HCT116 (cell line): ENCODE measurements around the gene EMC1. TPM values are rescaled to one million over a fixed set of nuclear protein-coding genes. Genes with fewer than 3 reads are reported as not detected.

Source experiments
- ATAC-seq: fragments of 200-7000 bp; cut with Tn5 transposase; 2 replicates; pipeline ENCODE4 v1.9.1; 2020; ENCODE audit warnings: mild to moderate bottlenecking, moderate library complexity
- BruUV-seq: library from RNA; stranded (reverse); fragments of 400-500 nt; replicated peaks from 2 replicates; lab custom pipeline; 2021; lab: Mats Ljungman, UMichigan
- CTCF ChIA-PET: fragments of 300-600 bp; sonication (Branson Sonifier 250); formaldehyde crosslinking; loops from one replicate; lab custom pipeline; 2021; ENCODE audit warnings: antibody characterized with exemption; lab: Charles Lee
- POLR2A ChIA-PET: fragments of 300-600, 350-600 bp; sonication (Branson Sonifier 250); formaldehyde crosslinking; loops from one replicate; lab custom pipeline; 2021; ENCODE audit warnings: antibody characterized with exemption; lab: Charles Lee
- RAD21 ChIA-PET, 2 experiments: fragments of 300-600 bp; sonication (Branson Sonifier 250); formaldehyde crosslinking; loops; one replicate each; lab custom pipeline; 2023; ENCODE audit warnings: low total read pairs in 2 of 2; ENCODE audit not compliant: uncharacterized antibody in 2 of 2, unreplicated experiment in 2 of 2, low non-redundant PET in 1 of 2; lab: Charles Lee
- DNase-seq: peaks from one replicate; pipeline ENCODE4 v3.0.0-alpha.2; 2010; ENCODE audit warnings: low read depth, low spot score
- H2AFZ ChIP-seq: fragments of 200-600 bp; shearing (Covaris generic), sonication (generic); 2 replicates; pipeline ENCODE4 v1.6.1; 2017; ENCODE audit warnings: low read depth, mixed run types, mixed read lengths, antibody characterized with exemption, low read length; ENCODE audit not compliant: poor library complexity, severe bottlenecking
- H3K27ac ChIP-seq: 2 replicates; pipeline ENCODE4 v1.5.1; 2012; ENCODE audit warnings: low read depth, low read length
- H3K27me3 ChIP-seq: fragments of 200-600 bp; sonication (generic); 2 replicates; pipeline ENCODE4 v1.6.1; 2016; ENCODE audit warnings: mixed run types, low read length, mixed read lengths; ENCODE audit not compliant: insufficient read depth
- H3K36me3 ChIP-seq, 2 experiments: fragments of 200-500 bp in 1 of 2; fragments of 200-600 bp in 1 of 2; sonication (Bioruptor generic) in 1 of 2; sonication (generic) in 1 of 2; 2 replicates each; pipeline versions ENCODE4 v1.5.1 to v1.6.1; 2014 to 2016; ENCODE audit warnings: low read length in 2 of 2, inconsistent platforms in 1 of 2, mixed read lengths in 1 of 2, mixed run types in 1 of 2; ENCODE audit not compliant: insufficient read depth in 2 of 2, control insufficient read depth in 1 of 2
- H3K4me1 ChIP-seq, 2 experiments: fragments of 200-600 bp in 1 of 2; sonication (generic) in 1 of 2; 2 replicates each; pipeline versions ENCODE4 v1.5.1 to v1.6.1; 2012 to 2017; ENCODE audit warnings: low read length in 2 of 2, inconsistent platforms in 1 of 2, mild to moderate bottlenecking in 1 of 2, mixed read lengths in 1 of 2, mixed run types in 1 of 2, moderate library complexity in 1 of 2; ENCODE audit not compliant: insufficient read depth in 2 of 2, control insufficient read depth in 1 of 2
- H3K4me2 ChIP-seq: fragments of 200-600 bp; sonication (generic); 2 replicates; pipeline ENCODE4 v1.6.1; 2017; ENCODE audit warnings: mixed run types, low read length, mixed read lengths
- H3K4me3 ChIP-seq, 2 experiments: fragments of 200-600 bp in 1 of 2; sonication (generic) in 1 of 2; replicated peaks in 1 of 2; 2 replicates each; pipeline ENCODE4 v1.5.1; 2011 to 2016; ENCODE audit warnings: low read length in 2 of 2, control low read depth in 1 of 2, low read depth in 1 of 2, mild to moderate bottlenecking in 1 of 2, mixed read lengths in 1 of 2, mixed run types in 1 of 2
- H3K79me2 ChIP-seq: fragments of 200-600 bp; sonication (generic); 2 replicates; pipeline ENCODE4 v1.6.1; 2017; ENCODE audit warnings: mild to moderate bottlenecking, mixed run types, low read length, moderate library complexity, mixed read lengths; ENCODE audit not compliant: insufficient read depth
- H3K9ac ChIP-seq: fragments of 200-600 bp; sonication (generic); 2 replicates; pipeline ENCODE4 v1.6.1; 2016; ENCODE audit warnings: low read length, mixed read lengths
- H3K9me2 ChIP-seq: fragments of 200-600 bp; sonication (generic), shearing (Covaris generic); 2 replicates; pipeline ENCODE4 v1.6.1; 2017; ENCODE audit warnings: mixed run types, mild to moderate bottlenecking, moderate library complexity; ENCODE audit not compliant: insufficient read depth
- H3K9me3 ChIP-seq, 2 experiments: fragments of 200-500 bp in 1 of 2; fragments of 200-600 bp in 1 of 2; sonication (Bioruptor generic) in 1 of 2; sonication (generic) in 1 of 2; 2 replicates each; pipeline ENCODE4 v1.6.1; 2014 to 2017; ENCODE audit warnings: low read length in 2 of 2, mixed read lengths in 2 of 2, inconsistent platforms in 1 of 2, low read depth in 1 of 2, mild to moderate bottlenecking in 1 of 2, mixed run types in 1 of 2, moderate library complexity in 1 of 2; ENCODE audit not compliant: control insufficient read depth in 1 of 2, insufficient read depth in 1 of 2
- H4K20me1 ChIP-seq: fragments of 200-600 bp; sonication (generic), shearing (Covaris generic); 2 replicates; pipeline ENCODE4 v1.6.1; 2017; ENCODE audit warnings: mixed run types, mild to moderate bottlenecking, moderate library complexity; ENCODE audit not compliant: insufficient read depth
- ATF3 ChIP-seq: IDR thresholded peaks from 2 replicates; pipeline ENCODE4 v1.6.1; 2012
- EGR1 ChIP-seq: IDR thresholded peaks from 2 replicates; pipeline ENCODE4 v1.6.1; 2012; ENCODE audit warnings: low read depth
- ELF1 ChIP-seq: IDR thresholded peaks from 2 replicates; pipeline ENCODE4 v1.6.1; 2012; ENCODE audit warnings: low read depth, borderline replicate concordance
- EZH2 ChIP-seq: fragments of 200-600 bp; sonication (generic); IDR thresholded peaks from 2 replicates; pipeline ENCODE4 v1.6.1; 2017; ENCODE audit warnings: antibody characterized with exemption, mixed run types
- EZH2phosphoT487 ChIP-seq: fragments of 200-600 bp; IDR thresholded peaks from 2 replicates; pipeline ENCODE4 v1.6.1; 2018; ENCODE audit warnings: antibody characterized with exemption, borderline replicate concordance
- FOSL1 ChIP-seq: IDR thresholded peaks from 2 replicates; pipeline ENCODE4 v1.6.1; 2012; ENCODE audit warnings: low read depth
- POLR2A ChIP-seq: IDR thresholded peaks from 2 replicates; pipeline ENCODE4 v1.7.0; 2011; ENCODE audit warnings: borderline replicate concordance; ENCODE audit not compliant: insufficient read depth, insufficient read length; ENCODE audit errors: extremely low read depth
- POLR2AphosphoS5 ChIP-seq: IDR thresholded peaks from 2 replicates; pipeline ENCODE4 v1.6.1; 2011; ENCODE audit warnings: mild to moderate bottlenecking, low read depth, low read length, moderate library complexity
- RAD21 ChIP-seq: IDR thresholded peaks from 2 replicates; pipeline ENCODE4 v1.6.1; 2012; ENCODE audit warnings: low read depth, mild to moderate bottlenecking
- SIN3A ChIP-seq: IDR thresholded peaks from 2 replicates; pipeline ENCODE4 v1.6.1; 2012; ENCODE audit warnings: low read depth
- TCF7L2 ChIP-seq: IDR thresholded peaks from 2 replicates; pipeline ENCODE4 v1.7.0; 2011; ENCODE audit warnings: borderline replicate concordance, inconsistent platforms; ENCODE audit not compliant: insufficient read depth, insufficient read length; ENCODE audit errors: extremely low read depth
- YY1 ChIP-seq: IDR thresholded peaks from 2 replicates; pipeline ENCODE4 v1.6.1; 2011; ENCODE audit warnings: low read length, low read depth, moderate library complexity, mild to moderate bottlenecking; ENCODE audit not compliant: insufficient replicate concordance; ENCODE audit errors: extremely low read depth
- intact Hi-C: fragments of 100-400 bp; cut with micrococcal nuclease; formaldehyde crosslinking; loops from 2 replicates; pipeline ENCODE4 v1.10.0; 2022
- total RNA-seq: library from RNA; stranded (reverse); gene quantifications from one replicate; pipeline ENCODE4 v1.2.1, GENCODE V29; 2021; ENCODE audit not compliant: unreplicated experiment

EMC1 gene
- total RNA-seq, 1 experiment from 2014 or later = 66.6 TPM

DNA sequence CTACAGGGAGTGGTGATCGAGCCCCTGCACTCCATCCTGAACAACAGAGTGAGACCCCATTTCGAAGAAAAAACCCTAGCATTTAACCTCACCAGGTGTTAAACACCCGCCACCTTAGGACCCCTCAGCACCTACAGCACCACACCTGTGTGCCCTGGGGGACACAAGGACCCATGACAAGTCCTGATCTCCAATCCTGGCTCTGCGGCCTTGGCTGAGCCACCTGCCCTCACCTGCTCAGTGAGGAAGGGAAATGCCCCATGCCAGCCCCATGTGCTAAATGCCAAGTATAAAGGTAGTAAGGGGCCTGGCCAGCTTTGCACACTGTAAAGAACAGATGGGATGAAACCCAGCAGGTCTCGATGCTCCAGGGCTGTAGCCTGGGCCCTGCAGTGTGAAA is 11.4 kb upstream of the EMC1 start:
- DNase-seq = no peak
- Histone ChIP-seq H3K36me3 (peaks cover 0 to 17% of the 10 kb centered on the region in 2 experiments; a peak in 2 of 4 replicates), H3K9me2 (no peaks in the 10 kb centered on the region), H3K4me2 (no peak overlapping the region), H3K27me3 (no peaks in the 10 kb centered on the region), H4K20me1 (peaks cover 3% of the 10 kb centered on the region; the same call in 1 of the 2 replicates), H2AFZ (no peak overlapping the region), H3K27ac (no peak overlapping the region), H3K9ac (no peak overlapping the region), H3K79me2 (peaks cover 2% of the 10 kb centered on the region; the same call in 1 of the 2 replicates), H3K4me3 (no peak overlapping the region), H3K9me3 (no peaks in the 10 kb centered on the region), H3K4me1 (peaks cover 0 to 10% of the 10 kb centered on the region in 2 experiments; a peak in 2 of 4 replicates)
- no peak for ATAC-seq
- TF ChIP-seq YY1 = no peak
- TF ChIP-seq ATF3 = no peak
- ChIA-PET RAD21 (no interaction called here), CTCF (no interaction called here), POLR2A (interaction anchor here (2.6 kb wide), 1 partner anchor 11 kb away, joined by 7 read pairs; the partner anchor contains the start of genes EMC1 and MRTO4)
- intact Hi-C loops = no loop called here
- no TSS peak for BruUV-seq

- DNase-seq = no peak
- TF ChIP-seq POLR2AphosphoS5 = no peak
- TF ChIP-seq ATF3 = no peak
- no peak for TF ChIP-seq RAD21
- no peak for TF ChIP-seq EGR1
- TF ChIP-seq POLR2A = no peak
- no peak for TF ChIP-seq EZH2
- TF ChIP-seq FOSL1 = no peak
- TF ChIP-seq SIN3A = no peak
- no peak for TF ChIP-seq EZH2phosphoT487
- TF ChIP-seq YY1 = no peak
- TF ChIP-seq TCF7L2 = no peak
- TF ChIP-seq ELF1 = no peak
- Histone ChIP-seq H4K20me1 (peaks cover 3% of the 10 kb centered on the region; the same call in 1 of the 2 replicates), H3K4me2 (no peak overlapping the region), H3K9me2 (no peaks in the 10 kb centered on the region), H3K4me1 (peaks cover 0 to 10% of the 10 kb centered on the region in 2 experiments; a peak in 2 of 4 replicates), H3K9ac (no peak overlapping the region), H3K4me3 (no peak overlapping the region), H3K36me3 (peaks cover 2 to 24% of the 10 kb centered on the region in 2 experiments; a peak in 2 of 4 replicates), H2AFZ (no peak overlapping the region), H3K9me3 (no peaks in the 10 kb centered on the region), H3K27me3 (no peaks in the 10 kb centered on the region), H3K79me2 (peaks cover 9% of the 10 kb centered on the region; the same call in 1 of the 2 replicates), H3K27ac (no peak overlapping the region)
- CTCF ChIA-PET = no interaction called here
- intact Hi-C loops = no loop called here
- RAD21 ChIA-PET = no interaction called here
- POLR2A ChIA-PET = interaction anchor here (2.6 kb wide), 1 partner anchor 10 kb away, joined by 7 read pairs; the partner anchor contains the start of genes EMC1 and MRTO4
- BruUV-seq = no TSS peak
- ATAC-seq = no peak
Measured at GRCh38 chr1:19262047-19262446, 10.7 kb upstream of the EMC1 start.
